ENCODE data around the gene USP25. TPM values are rescaled to one million over a fixed set of nuclear protein-coding genes. Genes with fewer than 3 reads are reported as not detected.
A peak's percentile ranks its signal among the peaks of the same experiment; 100 is the strongest.

Gene USP25
- total RNA-seq, 3 donors from 2014 or later (not counting 1 experiment from before 2014, with no cell fraction given): 67.0 to 95.4 (median 76.4) TPM

DNA sequence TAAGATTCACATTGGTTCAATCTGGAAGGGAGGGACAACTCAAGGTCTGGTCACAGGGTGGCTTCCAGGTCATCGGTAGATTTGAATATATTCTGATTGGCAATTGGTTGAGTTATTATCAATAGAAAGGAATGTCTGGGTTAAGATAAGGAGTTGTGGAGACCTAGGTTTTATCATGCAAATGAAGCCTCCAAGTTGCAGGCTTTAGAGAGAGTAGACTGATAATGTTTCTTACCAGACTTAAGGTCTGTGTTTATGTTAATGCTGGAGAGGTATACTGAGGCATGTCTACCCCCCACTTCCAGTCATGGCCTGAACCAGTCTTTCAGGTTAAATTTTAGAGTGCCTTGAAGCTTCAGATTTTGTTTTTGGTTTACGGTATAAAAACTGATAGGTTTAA, 29.7 kb downstream of the USP25 start:
- Mint-ChIP-seq H3K27me3 (ENCODE audit: low read depth in 2 of 2) (no peaks in the 10 kb centered on the region), H3K36me3 (no peaks in the 10 kb centered on the region), H3K9me3 (no peaks in the 10 kb centered on the region), H3K4me3 (no peak overlapping the region), H3K27ac (no peak overlapping the region), H3K4me1 (peaks cover 78 to 88% of the 10 kb centered on the region in 2 donors)
- intact Hi-C loops (cut with micrococcal nuclease): no loop called here
- Histone ChIP-seq H3K9me3 (ENCODE audit: control insufficient read depth, insufficient read depth, low read length) (no peaks in the 10 kb centered on the region), H3K36me3 (ENCODE audit: control insufficient read depth, insufficient read depth, low read length) (no peaks in the 10 kb centered on the region), H3K27ac (ENCODE audit: low read length) (no peak overlapping the region), H3K4me3 (ENCODE audit: low read length) (no peak overlapping the region), H3K27me3 (ENCODE audit: control insufficient read depth, insufficient read depth, low read length) (no peaks in the 10 kb centered on the region), H3K4me1 (ENCODE audit: control insufficient read depth, insufficient read depth, low read length) (no peaks in the 10 kb centered on the region)
- ATAC-seq (no peak), DNase-seq (no peak)
- TF ChIP-seq, protein P1, sequence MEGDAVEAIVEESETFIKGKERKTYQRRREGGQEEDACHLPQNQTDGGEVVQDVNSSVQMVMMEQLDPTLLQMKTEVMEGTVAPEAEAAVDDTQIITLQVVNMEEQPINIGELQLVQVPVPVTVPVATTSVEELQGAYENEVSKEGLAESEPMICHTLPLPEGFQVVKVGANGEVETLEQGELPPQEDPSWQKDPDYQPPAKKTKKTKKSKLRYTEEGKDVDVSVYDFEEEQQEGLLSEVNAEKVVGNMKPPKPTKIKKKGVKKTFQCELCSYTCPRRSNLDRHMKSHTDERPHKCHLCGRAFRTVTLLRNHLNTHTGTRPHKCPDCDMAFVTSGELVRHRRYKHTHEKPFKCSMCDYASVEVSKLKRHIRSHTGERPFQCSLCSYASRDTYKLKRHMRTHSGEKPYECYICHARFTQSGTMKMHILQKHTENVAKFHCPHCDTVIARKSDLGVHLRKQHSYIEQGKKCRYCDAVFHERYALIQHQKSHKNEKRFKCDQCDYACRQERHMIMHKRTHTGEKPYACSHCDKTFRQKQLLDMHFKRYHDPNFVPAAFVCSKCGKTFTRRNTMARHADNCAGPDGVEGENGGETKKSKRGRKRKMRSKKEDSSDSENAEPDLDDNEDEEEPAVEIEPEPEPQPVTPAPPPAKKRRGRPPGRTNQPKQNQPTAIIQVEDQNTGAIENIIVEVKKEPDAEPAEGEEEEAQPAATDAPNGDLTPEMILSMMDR (IDR thresholded peaks at IDR 0.05): no peak
- WGBS (ENCODE audit: insufficient coverage): 98% methylated on average over 2 of the region's 2 CpGs

DNA sequence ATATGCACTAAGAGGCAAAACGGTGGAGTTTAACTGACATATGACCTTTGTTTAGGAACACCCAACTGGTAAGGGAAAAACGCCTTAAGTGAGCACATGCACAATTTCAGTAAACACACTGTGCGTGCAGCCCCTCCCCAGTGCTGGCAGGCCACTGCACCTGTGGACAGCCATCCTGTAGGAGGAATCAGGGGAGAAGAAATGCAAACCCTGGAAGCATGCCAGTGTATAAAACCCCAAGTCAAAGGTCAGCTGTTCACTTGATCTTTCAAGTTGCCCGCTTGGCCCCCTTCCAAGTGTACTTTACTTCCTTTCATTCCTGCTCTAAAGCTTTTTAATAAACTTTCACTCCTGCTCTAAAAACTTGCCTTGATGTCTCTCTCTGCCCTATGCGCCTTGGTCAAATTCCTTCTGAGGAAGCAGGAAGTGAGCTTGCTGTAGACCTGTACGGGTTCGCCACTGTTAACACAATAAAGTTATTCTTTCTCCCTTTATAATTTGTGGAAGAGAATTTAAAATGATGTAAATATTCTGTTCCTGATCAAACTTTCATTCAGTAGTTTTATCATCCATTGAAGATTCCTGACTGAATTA, 31.8 kb downstream of the USP25 start:
- H3K36me3 Mint-ChIP-seq: no peaks in the 10 kb centered on the region

DNA sequence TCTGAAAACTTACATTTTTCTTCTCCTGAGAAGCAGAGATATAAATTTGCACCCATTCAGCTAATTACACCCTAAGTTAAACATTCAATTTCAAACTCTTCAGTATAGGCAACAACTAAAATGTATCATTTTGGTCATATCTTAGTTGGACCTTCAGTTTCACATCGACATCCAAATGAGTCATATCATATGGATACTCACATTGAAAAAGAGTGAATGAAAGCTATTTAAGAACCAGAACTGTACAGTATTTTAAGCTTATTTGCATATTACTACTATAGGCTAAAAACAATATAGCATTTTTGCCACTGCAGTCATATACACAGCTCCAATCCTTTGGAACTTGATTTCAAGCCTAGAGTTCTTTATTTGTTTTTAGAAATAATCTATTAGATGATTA, 33.6 kb downstream of the USP25 start:
- ATAC-seq: no peak
- intact Hi-C loops (cut with micrococcal nuclease): no loop called here
- 100% methylated on average over 1 of the region's 1 CpG for WGBS (ENCODE audit: insufficient coverage)
- no peak for DNase-seq
- Mint-ChIP-seq H3K36me3 (peaks cover 12% of the 10 kb centered on the region), H3K27me3 (ENCODE audit: low read depth in 2 of 2) (no peaks in the 10 kb centered on the region), H3K4me1 (peaks cover 68 to 74% of the 10 kb centered on the region in 2 donors), H3K27ac (peak overlapping the region in 1 of 2 donors; percentile 63), H3K9me3 (no peaks in the 10 kb centered on the region), H3K4me3 (no peak overlapping the region)
- H3K27ac ChIP-seq (ENCODE audit: low read length): no peak overlapping the region
- no peaks in the 10 kb centered on the region for H3K27me3 ChIP-seq (ENCODE audit: control insufficient read depth, insufficient read depth, low read length)
- no peaks in the 10 kb centered on the region for H3K4me1 ChIP-seq (ENCODE audit: control insufficient read depth, insufficient read depth, low read length)
- no peaks in the 10 kb centered on the region for H3K9me3 ChIP-seq (ENCODE audit: control insufficient read depth, insufficient read depth, low read length)
- no peak overlapping the region for H3K4me3 ChIP-seq (ENCODE audit: low read length)
- no peaks in the 10 kb centered on the region for H3K36me3 ChIP-seq (ENCODE audit: control insufficient read depth, insufficient read depth, low read length)
- TF ChIP-seq, protein P1 (IDR thresholded peaks at IDR 0.05): no peak

More for the DNA sequence above, 31.8 kb downstream of the USP25 start:
- Mint-ChIP-seq H3K9me3 (no peaks in the 10 kb centered on the region), H3K27me3 (ENCODE audit: low read depth in 2 of 2) (no peaks in the 10 kb centered on the region), H3K4me1 (peaks cover 71 to 77% of the 10 kb centered on the region in 2 donors), H3K4me3 (no peak overlapping the region), H3K27ac (peak overlapping the region; percentile 23 to 64)
- Histone ChIP-seq H3K9me3 (ENCODE audit: control insufficient read depth, insufficient read depth, low read length) (no peaks in the 10 kb centered on the region), H3K36me3 (ENCODE audit: control insufficient read depth, insufficient read depth, low read length) (no peaks in the 10 kb centered on the region), H3K27me3 (ENCODE audit: control insufficient read depth, insufficient read depth, low read length) (no peaks in the 10 kb centered on the region), H3K27ac (ENCODE audit: low read length) (no peak overlapping the region), H3K4me3 (ENCODE audit: low read length) (no peak overlapping the region), H3K4me1 (ENCODE audit: control insufficient read depth, insufficient read depth, low read length) (no peaks in the 10 kb centered on the region)
- TF ChIP-seq, protein P1 (IDR thresholded peaks at IDR 0.05): no peak
- no peak for ATAC-seq
- intact Hi-C loops (cut with micrococcal nuclease): no loop called here
- 99% methylated on average over 5 of the region's 7 CpGs for WGBS (ENCODE audit: insufficient coverage)
- no peak for DNase-seq

DNA sequence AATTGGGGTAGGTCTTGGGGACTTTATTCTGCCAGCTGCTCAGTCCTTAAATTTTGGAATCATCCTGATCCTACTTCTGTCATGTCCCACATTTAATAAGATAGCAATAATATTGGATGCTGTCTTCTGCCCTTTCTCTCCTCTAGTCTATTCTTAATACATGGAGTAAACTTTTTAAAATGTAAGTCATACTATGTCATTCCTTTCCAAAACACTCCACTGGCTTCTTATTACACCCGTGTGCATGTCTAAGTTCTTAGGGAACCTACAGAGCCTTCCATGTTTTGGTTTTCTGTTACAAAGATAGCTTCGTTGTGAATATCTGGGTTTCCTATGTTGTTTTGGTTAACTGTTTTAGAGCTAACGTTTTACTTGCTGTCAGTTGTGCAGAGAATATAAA, 35.1 kb downstream of the USP25 start:
- Histone ChIP-seq H3K27ac (ENCODE audit: low read length) (no peak overlapping the region), H3K4me3 (ENCODE audit: low read length) (no peak overlapping the region), H3K27me3 (ENCODE audit: control insufficient read depth, insufficient read depth, low read length) (no peaks in the 10 kb centered on the region), H3K9me3 (ENCODE audit: control insufficient read depth, insufficient read depth, low read length) (no peaks in the 10 kb centered on the region), H3K4me1 (ENCODE audit: control insufficient read depth, insufficient read depth, low read length) (no peaks in the 10 kb centered on the region), H3K36me3 (ENCODE audit: control insufficient read depth, insufficient read depth, low read length) (peaks cover 2% of the 10 kb centered on the region)
- H3K36me3 Mint-ChIP-seq: peaks cover 12% of the 10 kb centered on the region
- peaks cover 62 to 67% of the 10 kb centered on the region in 2 donors for H3K4me1 Mint-ChIP-seq
- H3K27ac Mint-ChIP-seq: peak overlapping the region in 1 of 2 donors; percentile 59
- 81% methylated on average over 2 of the region's 3 CpGs for WGBS (ENCODE audit: insufficient coverage)
- no peaks in the 10 kb centered on the region for H3K9me3 Mint-ChIP-seq
- intact Hi-C loops (cut with micrococcal nuclease): loop anchor here (5.0 kb wide), 1 partner anchor 33 kb away; no protein-coding TSS in a partner anchor
- ATAC-seq (no peak), DNase-seq (no peak)
- H3K4me3 Mint-ChIP-seq: no peak overlapping the region
- no peaks in the 10 kb centered on the region for H3K27me3 Mint-ChIP-seq (ENCODE audit: low read depth in 2 of 2)
- TF ChIP-seq, protein P1 (IDR thresholded peaks at IDR 0.05): no peak
